Spleen (tissue), 11 donors: Measurements from ENCODE around the gene TTC22. TPM values are rescaled to one million over a fixed set of nuclear protein-coding genes. Genes with fewer than 3 reads are reported as not detected.

Experiments used
- DNase-seq: peaks from one replicate; pipeline ENCODE4 v3.0.0-alpha.2; 2020
- H3K27ac ChIP-seq, 8 donors: fragments of 200-600 bp; sonication (generic) in 7 of 8; 1 replicate in 4 of 8; 2 replicates in 4 of 8; pipeline versions ENCODE4 v1.5.0 to v1.8.0; 2016 to 2021; ENCODE audit warnings: inconsistent platforms in 4 of 8, mild to moderate bottlenecking in 4 of 8, moderate library complexity in 1 of 8
- H3K27me3 ChIP-seq, 7 donors: fragments of 200-600 bp; sonication (generic) in 6 of 7; replicated peaks in 1 of 7; 1 replicate in 4 of 7; 2 replicates in 3 of 7; pipeline versions ENCODE4 v1.5.0 to v1.8.0; 2016 to 2021; ENCODE audit warnings: inconsistent platforms in 3 of 7, mild to moderate bottlenecking in 1 of 7
- H3K36me3 ChIP-seq, 6 donors: fragments of 200-600 bp; sonication (generic) in 5 of 6; 1 replicate in 4 of 6; 2 replicates in 2 of 6; pipeline versions ENCODE4 v1.5.0 to v1.8.0; 2016 to 2021; ENCODE audit warnings: inconsistent platforms in 2 of 6
- H3K4me1 ChIP-seq, 6 donors: fragments of 200-600 bp; sonication (generic) in 5 of 6; 1 replicate in 3 of 6; 2 replicates in 3 of 6; pipeline versions ENCODE4 v1.5.0 to v1.8.0; 2016 to 2021; ENCODE audit warnings: inconsistent platforms in 3 of 6
- H3K4me3 ChIP-seq, 8 donors: fragments of 200-600 bp; sonication (generic) in 7 of 8; 1 replicate in 4 of 8; 2 replicates in 4 of 8; pipeline versions ENCODE4 v1.5.0 to v1.8.0; 2016 to 2021; ENCODE audit warnings: inconsistent platforms in 4 of 8, mild to moderate bottlenecking in 4 of 8, moderate library complexity in 2 of 8
- H3K9me3 ChIP-seq, 8 donors: fragments of 200-600 bp; sonication (generic) in 7 of 8; 1 replicate in 4 of 8; 2 replicates in 4 of 8; pipeline versions ENCODE4 v1.5.0 to v1.8.0; 2016 to 2021; ENCODE audit warnings: inconsistent platforms in 4 of 8
- CTCF ChIP-seq, 11 experiments: fragments of 200-600 bp in 7 of 11; fragments of 450-650 bp in 4 of 11; sonication (generic) in 4 of 11; IDR thresholded peaks in 8 of 11; conservative IDR thresholded peaks in 3 of 11; 1 replicate in 7 of 11; 2 replicates in 4 of 11; pipeline versions ENCODE4 v1.4.0 to v1.8.0; 2016 to 2021; ENCODE audit warnings: antibody characterized with exemption in 11 of 11, inconsistent platforms in 4 of 11, mild to moderate bottlenecking in 1 of 11
- POLR2A ChIP-seq, 3 donors: fragments of 450-650 bp; IDR thresholded peaks; one replicate each; pipeline ENCODE4 v1.5.1; 2017; ENCODE audit warnings: antibody characterized with exemption in 3 of 3, mild to moderate bottlenecking in 1 of 3
- POLR2AphosphoS5 ChIP-seq, 3 donors: sonication (generic); formaldehyde crosslinking; IDR thresholded peaks; one replicate each; pipeline ENCODE4 v1.5.1; 2017; ENCODE audit warnings: antibody characterized with exemption in 3 of 3
- WGBS, 5 donors: extraction: QIAGEN DNeasy Blood & Tissue Kit in 3 of 5; methylation state at CpG; one replicate each; pipeline versions ENCODE4 v1.1.5 to v1.1.7; 2013 to 2018; 5-methylcytosine and 5-hydroxymethylcytosine counted together
- intact Hi-C: fragments of 100-400 bp; cut with DNase I; formaldehyde crosslinking; loops from one replicate; pipeline ENCODE4 v1.15.0; 2023; ENCODE audit warnings: low total_unique reads
- polyA plus RNA-seq, 3 donors: library from polyadenylated mRNA; stranded (reverse); fragments of 200-250 nt; gene quantifications; one replicate each; pipeline ENCODE4 v1.2.1, GENCODE V29; 2013
- total RNA-seq, 7 donors: library from RNA; depleted of rRNA in 3 of 7; stranded (reverse); fragments of >200 nt in 3 of 7; fragmentation: NEBNext Ultra II Directional in 4 of 7; extraction: Animal tissue kit (Norgen Biotek cat#: 25700) in 4 of 7; gene quantifications; one replicate each; pipeline versions ENCODE4 v1.1.0 to v1.2.1, GENCODE V29; 2016 to 2021
- donor health status: healthy with polysubstance abuse.
- donor health status: DM: no; HTN: no; CAD: no; lungs with moderate emphysema.
- donor health status: DM: no; HTN: no; CAD: no.
- donor health status: Bipolar disorder and iron deficiency.
- donor health status: healthy.
- donor health status: DM: no; HTN: no; CAD: no.
- donor health status: DM: yes; HTN: yes; CAD: no.

TTC22 gene
- total and polyA plus RNA-seq, 10 donors = 0.73 to 6.4 (median 3.5) TPM

- TF ChIP-seq CTCF (IDR thresholded peaks at IDR 0.05 in 8 of 11, conservative IDR thresholded peaks at IDR 0.05 in 3 of 11) = no peak
- intact Hi-C loops = no loop called here
- WGBS, 5 donors = 92 to 97% (median 94%) methylated on average over 5 to 6 of the region's 6 CpGs
- Histone ChIP-seq H3K4me1 (no peaks in the 10 kb centered on the region), H3K27me3 (no peaks in the 10 kb centered on the region), H3K27ac (no peak overlapping the region), H3K4me3 (no peak overlapping the region), H3K36me3 (peaks cover 0 to 77% (median 48%) of the 10 kb centered on the region in 6 donors), H3K9me3 (no peaks in the 10 kb centered on the region)
- no peak for DNase-seq
These were observed 48.3 kb upstream of the TTC22 start for GRCh38 chr1:54849219-54850068.

GRCh38 chr1:54848134-54848948 lies 47.2 kb upstream of the TTC22 start:
- no peaks in the 10 kb centered on the region for H3K4me1 ChIP-seq
- H3K9me3 ChIP-seq = peaks cover 0 to 4% (median 0%) of the 10 kb centered on the region in 8 donors
- intact Hi-C loops = no loop called here
- no peak overlapping the region for H3K4me3 ChIP-seq
- no peaks in the 10 kb centered on the region for H3K27me3 ChIP-seq
- WGBS, 5 donors = 75 to 96% (median 88%) methylated on average over 5 to 7 of the region's 7 CpGs
- no peak overlapping the region for H3K27ac ChIP-seq
- H3K36me3 ChIP-seq = peaks cover 0 to 66% (median 40%) of the 10 kb centered on the region in 6 donors
- TF ChIP-seq POLR2AphosphoS5 (IDR thresholded peaks at IDR 0.05) (no peak), POLR2A (IDR thresholded peaks at IDR 0.05) (no peak), CTCF (IDR thresholded peaks at IDR 0.05 in 8 of 11, conservative IDR thresholded peaks at IDR 0.05 in 3 of 11) (no peak)
- no peak for DNase-seq

- TF ChIP-seq POLR2A (IDR thresholded peaks at IDR 0.05) = no peak
- no peak for TF ChIP-seq CTCF (IDR thresholded peaks at IDR 0.05 in 8 of 11, conservative IDR thresholded peaks at IDR 0.05 in 3 of 11)
- no peak for TF ChIP-seq POLR2AphosphoS5 (IDR thresholded peaks at IDR 0.05)
- Histone ChIP-seq H3K36me3 (peaks cover 0 to 50% (median 25%) of the 10 kb centered on the region in 6 donors), H3K9me3 (peaks cover 0 to 5% (median 0%) of the 10 kb centered on the region in 8 donors), H3K27me3 (no peaks in the 10 kb centered on the region), H3K27ac (no peak overlapping the region), H3K4me3 (no peak overlapping the region), H3K4me1 (no peaks in the 10 kb centered on the region)
- intact Hi-C loops = no loop called here
- WGBS, 5 donors = 78 to 95% (median 92%) methylated on average over 9 of the region's 9 CpGs
- DNase-seq = no peak
These were observed 45.7 kb upstream of the TTC22 start for GRCh38 chr1:54846716-54847284.
